GM21381 (cell line): Measurements from ENCODE around the gene TMEM150C.
A peak's percentile ranks its signal among the peaks of the same experiment; 100 is the strongest.
"Not testable (repeated sequence)": the region's sequence is repeated elsewhere in the genome, so short reads cannot be mapped to it uniquely, and the experiment has no call there.

ENCODE experiments used
- ATAC-seq: cut with Tn5 transposase; IDR thresholded peaks from one replicate; pipeline ENCODE4 v1.9.1; 2021; ENCODE audit warnings: mild to moderate bottlenecking, moderate library complexity; ENCODE audit not compliant: unreplicated experiment

The TMEM150C gene

DNA sequence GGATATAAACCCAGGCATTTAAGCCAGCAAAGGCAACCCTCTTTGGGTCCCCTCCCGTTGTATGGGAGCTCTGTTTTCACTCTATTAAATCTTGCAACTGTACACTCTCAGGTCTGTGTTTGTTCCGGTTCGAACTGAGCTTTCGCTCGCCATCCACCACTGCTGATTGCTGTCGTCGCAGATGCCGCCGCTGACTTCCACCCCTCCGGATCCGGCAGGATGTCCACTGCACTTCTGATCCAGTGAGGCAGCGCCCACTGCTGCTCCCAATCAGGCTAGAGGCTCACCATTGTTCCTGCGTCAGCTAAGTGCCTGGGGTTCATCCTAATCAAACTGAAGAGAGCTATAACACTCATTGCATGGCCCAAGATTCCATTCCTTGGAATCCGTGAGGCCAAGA lies 82.2 kb downstream of the TMEM150C start:
- ATAC-seq: no peak

GRCh38 chr4:82477469-82477868 lies 84.3 kb downstream of the TMEM150C start:
- not testable (repeated sequence) for ATAC-seq

GRCh38 chr4:82475931-82476330 lies 85.9 kb downstream of the TMEM150C start:
- ATAC-seq: not testable (repeated sequence)

GRCh38 chr4:82473621-82474164 lies 88.1 kb downstream of the TMEM150C start:
- no peak for ATAC-seq

DNA sequence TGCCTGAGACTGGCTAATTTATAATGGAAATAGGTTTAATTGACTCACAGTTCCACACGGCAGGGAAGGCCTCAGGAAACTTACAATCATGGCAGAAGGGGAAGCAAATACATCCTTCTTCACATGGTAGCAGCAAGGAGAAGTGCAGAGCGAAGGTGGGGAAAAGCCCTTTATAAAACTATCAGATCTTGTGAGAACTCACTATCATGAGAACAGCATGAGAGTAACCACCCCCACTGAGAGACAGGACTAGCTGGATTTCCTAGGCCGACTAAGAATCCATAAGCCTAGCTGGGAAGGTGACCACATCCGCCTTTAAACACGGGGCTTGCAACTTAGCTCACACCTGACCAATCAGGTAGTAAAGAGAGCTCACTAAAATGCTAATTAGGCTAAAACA lies 88.7 kb downstream of the TMEM150C start:
- not testable (repeated sequence) for ATAC-seq

DNA sequence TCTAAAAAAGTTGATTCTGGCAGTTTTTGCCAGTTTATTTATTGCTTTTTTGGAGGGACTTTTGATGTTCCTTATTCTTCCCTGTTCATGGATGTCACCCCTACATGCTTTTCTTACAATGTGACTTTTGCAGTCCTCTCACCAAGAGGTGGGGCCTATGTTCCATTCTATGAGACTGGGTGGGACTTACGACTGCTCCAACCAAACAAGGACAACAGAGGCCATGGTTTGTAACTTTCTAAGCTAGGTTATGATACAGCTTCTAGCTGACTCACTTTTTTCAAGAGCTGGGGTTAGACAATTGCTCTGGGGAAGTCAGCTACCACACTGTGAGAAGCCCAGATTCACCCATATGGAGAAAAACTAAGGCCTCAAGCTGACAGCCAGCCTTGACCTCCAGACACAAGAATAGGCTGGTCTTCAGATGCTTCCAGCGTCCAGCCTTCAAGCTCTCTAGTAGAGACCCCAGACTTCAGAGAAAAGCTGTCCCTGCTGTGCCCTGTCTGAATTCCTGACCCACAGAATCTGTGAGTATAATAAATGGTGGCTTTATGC lies 91.9 kb downstream of the TMEM150C start:
- no peak for ATAC-seq

- ATAC-seq: no peak
Measured at GRCh38 chr4:82467471-82467870, 94.3 kb downstream of the TMEM150C start.

DNA sequence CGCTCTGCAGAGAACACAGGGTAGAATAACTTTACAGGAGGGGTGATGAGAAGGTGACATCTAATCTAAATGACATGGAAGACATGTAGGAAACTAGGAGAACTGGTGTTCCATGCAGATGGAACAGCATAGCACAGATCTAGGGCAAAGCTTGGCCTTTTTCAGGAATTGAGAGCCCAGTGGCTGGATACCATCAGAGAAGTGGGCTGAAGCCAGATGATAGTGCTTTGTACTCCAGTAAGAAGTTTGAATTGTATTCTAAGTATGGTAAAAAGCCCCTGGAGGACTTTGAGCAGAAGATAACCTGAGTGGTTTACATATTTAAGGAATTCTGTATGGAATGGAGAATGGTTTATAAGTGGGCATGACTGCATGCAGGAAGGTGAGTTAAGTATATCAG lies 98.6 kb downstream of the TMEM150C start:
- no peak for ATAC-seq

DNA sequence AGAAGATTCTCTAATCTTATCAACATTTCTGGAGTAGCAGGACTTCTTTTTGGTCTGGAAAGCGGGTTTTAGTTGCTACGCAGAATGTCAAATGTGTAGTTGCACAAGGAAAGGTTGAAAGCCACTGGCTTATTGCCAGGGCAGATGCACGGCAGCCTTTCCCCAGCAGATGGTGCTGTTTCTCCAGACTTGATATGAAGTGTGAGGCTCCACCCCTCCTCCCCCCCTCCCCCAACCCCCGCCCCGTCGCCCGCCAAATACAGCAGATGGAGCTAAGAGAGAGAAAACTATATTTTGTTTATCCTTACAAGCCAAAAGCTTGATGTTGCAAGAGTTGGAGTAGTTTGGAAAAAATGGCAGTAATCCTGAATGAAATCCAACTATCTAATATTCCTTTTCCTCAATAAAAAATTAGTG lies 99.4 kb downstream of the TMEM150C start:
- peak; percentile 77 for ATAC-seq

GRCh38 chr4:82461710-82462109 lies 100.1 kb downstream of the TMEM150C start:
- ATAC-seq: no peak

DNA sequence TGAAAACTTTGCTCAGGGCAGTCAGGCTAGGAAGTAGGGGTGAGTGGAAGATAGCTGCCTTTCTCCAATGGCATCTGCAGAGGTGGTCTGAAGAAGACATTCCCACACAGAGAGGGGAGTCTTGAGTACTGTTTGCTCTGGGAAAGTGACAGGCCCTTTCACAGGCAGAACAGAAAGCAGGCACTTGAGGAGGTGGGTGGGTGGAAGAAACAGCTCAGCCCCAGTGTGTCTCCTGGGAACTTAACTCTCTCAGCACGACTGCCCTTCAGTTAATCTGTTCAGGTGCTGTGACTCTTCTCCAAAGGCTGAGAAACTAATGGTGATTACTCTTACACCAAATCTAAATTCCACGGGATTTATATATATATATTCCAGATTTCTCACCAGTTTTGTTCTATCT lies 103.1 kb downstream of the TMEM150C start:
- no peak for ATAC-seq

DNA sequence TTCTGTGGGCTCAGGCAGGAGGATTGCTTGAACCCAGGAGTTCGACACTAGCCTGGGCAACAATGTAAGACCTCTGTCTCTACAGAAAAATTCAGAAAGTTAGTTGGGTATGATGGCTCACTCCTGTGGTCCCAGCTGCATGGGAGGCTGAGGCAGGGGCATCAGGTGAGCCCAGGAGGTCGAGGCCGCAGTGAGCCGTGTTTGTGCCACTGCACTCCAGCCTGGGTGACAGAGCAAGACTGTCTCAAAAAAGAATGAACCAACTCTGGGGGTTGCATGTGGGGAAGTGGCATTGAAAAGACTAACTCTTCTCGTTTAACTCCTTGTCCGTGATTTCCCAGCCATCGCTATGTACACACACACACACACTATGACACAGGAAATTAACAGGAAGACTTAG lies 104.5 kb downstream of the TMEM150C start:
- ATAC-seq: no peak

DNA sequence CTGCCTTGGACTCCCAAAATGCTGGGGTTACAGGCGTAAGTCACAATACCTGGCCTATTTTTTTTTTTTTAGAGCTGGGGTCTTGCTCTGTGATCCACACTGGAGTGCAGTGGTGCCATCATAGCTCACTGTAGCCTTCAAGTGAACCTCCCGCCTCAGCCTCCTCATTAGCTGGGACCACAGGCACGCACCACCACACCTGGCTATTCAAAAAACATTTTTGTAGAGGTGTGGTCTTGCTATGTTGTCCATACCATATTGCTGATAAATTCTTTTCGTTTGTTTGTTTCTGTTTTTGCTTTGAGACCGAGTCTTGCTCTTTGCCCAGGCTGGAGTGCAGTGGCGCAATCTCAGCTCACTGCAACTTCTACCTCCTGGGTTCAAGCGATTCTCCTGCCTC lies 109.8 kb downstream of the TMEM150C start:
- ATAC-seq: no peak

- ATAC-seq: no peak
Measured at GRCh38 chr4:82450966-82451755, 110.6 kb downstream of the TMEM150C start.

DNA sequence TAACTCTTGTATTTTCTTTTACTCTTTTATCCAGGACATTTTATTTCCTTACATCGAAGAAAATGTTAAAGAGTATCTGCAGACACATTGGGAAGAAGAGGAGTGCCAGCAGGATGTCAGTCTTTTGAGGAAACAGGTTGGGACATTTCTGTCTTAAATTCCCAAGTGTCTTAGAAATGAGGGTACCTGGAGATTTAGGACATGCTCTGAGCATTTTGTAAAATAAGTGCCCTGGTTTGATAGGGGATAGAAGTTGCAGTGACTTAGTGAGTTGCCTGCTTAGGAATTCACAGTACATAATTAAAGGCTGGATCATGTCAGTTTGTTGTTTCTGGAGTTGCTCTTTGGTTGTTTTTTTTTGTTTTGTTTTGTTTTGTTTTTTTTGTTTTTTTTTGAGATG lies 113.9 kb downstream of the TMEM150C start:
- ATAC-seq: no peak

GRCh38 chr4:82439088-82439487 lies 122.7 kb downstream of the TMEM150C start:
- no peak for ATAC-seq

GRCh38 chr4:82437285-82438005 lies 124.3 kb downstream of the TMEM150C start:
- no peak for ATAC-seq

GRCh38 chr4:82436780-82437179 lies 125.0 kb downstream of the TMEM150C start:
- ATAC-seq: no peak

- ATAC-seq: no peak
Measured at GRCh38 chr4:82436130-82436529, 125.7 kb downstream of the TMEM150C start.

DNA sequence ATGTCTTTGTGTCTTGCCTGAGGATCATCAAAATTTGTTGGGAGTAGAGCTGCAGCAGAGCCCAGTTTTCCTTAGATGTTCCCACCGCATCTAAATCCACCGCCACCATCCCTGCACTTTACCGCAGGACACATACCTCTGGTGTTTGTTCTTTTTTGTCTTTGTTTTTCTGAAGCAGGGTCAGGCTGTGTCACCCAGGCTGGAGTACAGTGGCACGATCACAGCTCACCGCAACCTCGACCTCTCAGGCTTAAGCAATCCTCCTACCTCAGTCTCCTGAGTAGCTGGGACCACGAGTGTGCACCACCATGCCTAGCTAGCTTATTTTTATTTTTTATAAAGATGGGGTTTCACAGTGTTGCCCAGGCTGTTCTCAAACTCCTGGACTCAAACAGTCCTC lies 126.8 kb downstream of the TMEM150C start:
- no peak for ATAC-seq

GRCh38 chr4:82433791-82434190 lies 128.0 kb downstream of the TMEM150C start:
- no peak for ATAC-seq
